ENCODE data around the gene MYH9.
A peak's percentile ranks its signal among the peaks of the same experiment; 100 is the strongest.
"Not testable (repeated sequence)": the region's sequence is repeated elsewhere in the genome, so short reads cannot be mapped to it uniquely, and the experiment has no call there.

MYH9 gene

DNA sequence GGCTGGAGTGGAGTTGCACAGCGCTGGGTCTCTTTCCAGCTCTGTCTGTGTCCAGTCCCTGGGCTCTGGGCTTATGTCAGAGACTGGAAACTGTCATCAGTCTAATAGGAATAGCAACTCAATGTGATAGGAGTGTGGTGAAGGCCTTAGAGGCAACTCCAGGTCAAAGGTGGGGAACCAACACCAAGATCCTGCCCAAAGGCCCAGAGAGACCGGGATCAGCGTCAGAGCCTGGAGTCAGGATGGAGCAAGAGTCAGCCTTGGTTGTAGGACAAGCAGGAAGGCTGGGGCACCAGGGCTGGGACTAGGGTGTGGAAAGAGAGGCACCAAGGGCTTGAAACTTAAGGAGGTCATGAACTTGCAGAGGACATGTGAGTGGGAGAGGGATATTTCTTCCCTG is 125.5 kb downstream of the MYH9 start:
- DNase-seq: not testable (repeated sequence)

GRCh38 chr22:36261675-36262074 is 126.1 kb downstream of the MYH9 start:
- DNase-seq: not testable (repeated sequence)

DNA sequence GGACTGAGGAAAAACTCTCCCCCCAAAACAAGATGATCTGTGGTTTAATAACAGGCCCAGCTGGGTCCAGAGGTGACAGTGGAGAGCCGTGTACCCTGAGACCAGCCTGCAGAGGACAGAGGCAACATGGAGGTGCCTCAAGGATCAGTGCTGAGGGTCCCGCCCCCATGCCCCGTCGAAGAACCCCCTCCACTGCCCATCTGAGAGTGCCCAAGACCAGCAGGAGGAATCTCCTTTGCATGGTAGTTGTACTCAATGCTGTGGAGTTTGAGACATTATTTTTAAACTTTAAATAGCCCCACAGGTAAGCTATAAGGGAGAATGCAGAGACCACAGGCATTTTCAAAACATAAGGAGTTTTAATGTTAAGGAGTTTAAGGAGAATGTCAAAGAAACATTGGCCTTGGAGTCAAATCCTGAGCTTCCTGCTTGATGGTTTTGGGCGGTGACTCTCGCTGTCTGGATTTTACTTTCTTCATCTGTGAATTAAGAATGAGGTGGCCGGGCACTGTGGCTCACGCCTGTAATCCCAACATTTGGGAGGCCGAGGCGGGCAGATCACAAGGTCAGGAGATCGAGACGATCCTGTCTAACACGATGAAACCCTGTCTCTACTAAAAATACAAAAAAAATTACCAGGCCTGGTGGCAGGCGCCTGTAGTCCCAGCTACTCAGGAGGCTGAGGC is 128.0 kb downstream of the MYH9 start:
- no peak for DNase-seq

GRCh38 chr22:36258701-36259614 is 128.8 kb downstream of the MYH9 start:
- DNase-seq: no peak

- DNase-seq: no peak
These were observed 129.7 kb downstream of the MYH9 start for GRCh38 chr22:36257948-36258670.

GRCh38 chr22:36257308-36257707 is 130.5 kb downstream of the MYH9 start:
- DNase-seq: no peak

GRCh38 chr22:36256478-36256877 is 131.3 kb downstream of the MYH9 start:
- DNase-seq: no peak

GRCh38 chr22:36255572-36255971 is 132.2 kb downstream of the MYH9 start:
- DNase-seq: not testable (repeated sequence)

DNA sequence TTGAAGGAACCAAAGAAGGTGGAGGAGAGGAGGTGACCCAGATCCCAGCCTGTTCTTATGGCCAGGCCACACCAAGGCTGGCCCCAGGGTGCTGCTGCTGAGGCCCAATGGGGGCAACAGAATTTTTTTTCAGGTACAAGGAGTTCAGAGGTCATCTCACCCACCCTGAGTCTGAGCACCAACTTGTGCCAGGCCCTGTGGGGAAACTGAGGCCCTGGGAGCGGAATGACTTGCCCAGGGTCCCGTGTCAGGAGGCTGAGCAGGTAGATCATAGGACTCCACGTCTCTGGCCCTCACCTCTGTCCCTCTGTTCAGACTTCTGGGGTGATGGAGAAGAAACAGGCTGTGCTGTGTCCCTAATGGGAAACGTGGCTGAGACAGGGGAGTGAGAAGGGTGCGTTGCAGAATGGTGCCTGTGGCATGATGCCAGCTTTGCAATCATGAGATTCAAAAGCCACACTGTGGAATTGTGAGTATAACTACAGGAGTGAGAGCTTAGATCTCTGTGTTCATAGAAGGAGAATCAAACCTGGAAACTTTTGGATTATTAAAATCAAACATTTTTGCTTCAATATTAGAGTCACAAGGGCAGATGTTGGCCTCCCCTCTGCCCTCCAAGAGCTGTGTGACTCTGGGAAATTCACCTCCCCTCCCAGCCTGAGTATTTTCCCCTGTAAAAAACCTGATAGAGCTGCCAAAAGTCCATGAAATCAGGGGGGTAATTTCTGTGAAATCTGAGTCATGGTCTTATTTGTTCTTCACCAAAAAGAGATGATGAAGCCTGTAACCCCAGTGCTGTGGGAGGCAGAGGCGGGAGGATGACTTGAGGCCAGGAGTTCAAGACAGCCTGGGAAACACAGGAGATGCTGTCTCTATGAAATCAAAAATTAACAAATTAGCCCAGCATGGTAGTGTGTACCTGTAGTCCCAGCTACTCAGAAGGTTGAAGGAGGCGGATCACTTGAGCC is 134.0 kb downstream of the MYH9 start:
- DNase-seq: no peak

- DNase-seq: peak; percentile 41
These were observed 134.8 kb downstream of the MYH9 start, which contains the start of gene APOL1 for GRCh38 chr22:36252754-36253522. TSS of gene APOL1 (plus strand) at chr22:36253133. CDS start at chr22:36254956, 1,823 bp downstream.

DNA sequence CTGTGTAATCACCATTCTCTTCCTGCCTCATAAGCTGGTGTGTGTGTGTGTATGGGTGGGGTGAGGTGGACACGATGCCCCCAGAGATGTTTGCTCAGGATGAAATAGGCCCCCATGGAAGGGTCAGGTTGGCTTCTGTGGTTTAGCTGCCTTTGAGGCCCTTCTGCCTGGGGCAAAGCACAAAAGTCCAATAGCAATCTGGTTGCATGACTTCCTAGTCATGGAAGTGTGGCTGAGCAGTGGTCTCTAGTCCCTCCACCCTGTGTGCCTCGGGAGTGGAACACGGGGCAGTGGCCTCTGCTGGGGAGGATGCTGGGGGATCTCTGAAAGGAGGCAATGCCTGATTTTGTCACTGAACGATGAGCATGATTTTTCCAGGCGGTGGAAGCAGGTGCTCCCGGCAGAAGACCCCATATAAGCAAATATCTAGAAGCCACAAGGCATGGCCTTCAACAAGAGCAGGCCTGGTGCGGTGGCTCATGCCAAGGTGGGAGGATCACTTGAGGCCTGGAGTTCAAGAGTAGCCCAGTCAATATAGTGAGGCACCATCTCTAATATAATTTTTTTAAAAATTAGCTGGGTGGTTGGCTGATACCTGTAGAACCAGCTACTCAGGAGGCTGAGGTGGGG is 135.7 kb downstream of the MYH9 start:
- not testable (repeated sequence) for DNase-seq

- not testable (repeated sequence) for DNase-seq
These were observed 137.3 kb downstream of the MYH9 start for GRCh38 chr22:36250292-36250960.

DNA sequence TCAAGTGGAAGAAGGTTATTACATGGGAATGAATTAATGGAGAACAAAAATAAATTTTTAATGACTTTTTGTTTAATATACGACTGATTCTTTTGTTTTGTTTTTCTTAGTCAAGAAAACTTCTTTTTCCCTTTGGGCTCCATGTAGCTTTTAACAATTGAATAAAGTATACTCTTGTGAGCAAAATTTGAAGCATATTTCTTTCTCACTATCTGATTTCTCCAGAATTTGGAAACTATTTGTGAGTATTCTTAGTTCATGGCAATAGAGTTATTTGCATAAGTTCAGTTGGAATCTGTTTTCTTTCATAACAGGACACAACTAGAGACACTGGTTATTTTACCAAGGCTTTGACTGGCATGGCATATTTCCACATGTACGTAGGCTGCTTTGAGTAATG is 138.6 kb downstream of the MYH9 start:
- no peak for DNase-seq

DNA sequence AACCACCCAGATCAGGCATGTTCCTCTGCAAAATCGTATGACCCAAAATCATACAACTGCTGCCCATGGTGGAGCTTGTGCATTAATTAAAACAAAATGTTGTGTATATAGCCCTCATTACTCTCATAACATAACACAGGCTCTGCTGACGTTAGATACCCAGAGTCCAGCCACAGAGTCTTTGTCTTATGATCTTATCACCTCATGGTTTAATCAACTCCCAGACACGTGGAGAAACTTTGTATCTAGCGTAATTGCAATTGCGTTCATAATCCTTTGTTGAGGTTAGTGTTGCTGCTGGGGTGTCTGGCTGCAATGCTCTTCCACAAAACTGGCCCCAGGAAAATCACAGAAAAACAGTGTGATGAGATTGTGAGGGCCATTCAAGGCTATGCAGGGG is 139.8 kb downstream of the MYH9 start:
- DNase-seq: no peak

GRCh38 chr22:36246718-36247117 is 141.0 kb downstream of the MYH9 start:
- DNase-seq: no peak

GRCh38 chr22:36245805-36246356 is 141.9 kb downstream of the MYH9 start:
- DNase-seq: no peak

DNA sequence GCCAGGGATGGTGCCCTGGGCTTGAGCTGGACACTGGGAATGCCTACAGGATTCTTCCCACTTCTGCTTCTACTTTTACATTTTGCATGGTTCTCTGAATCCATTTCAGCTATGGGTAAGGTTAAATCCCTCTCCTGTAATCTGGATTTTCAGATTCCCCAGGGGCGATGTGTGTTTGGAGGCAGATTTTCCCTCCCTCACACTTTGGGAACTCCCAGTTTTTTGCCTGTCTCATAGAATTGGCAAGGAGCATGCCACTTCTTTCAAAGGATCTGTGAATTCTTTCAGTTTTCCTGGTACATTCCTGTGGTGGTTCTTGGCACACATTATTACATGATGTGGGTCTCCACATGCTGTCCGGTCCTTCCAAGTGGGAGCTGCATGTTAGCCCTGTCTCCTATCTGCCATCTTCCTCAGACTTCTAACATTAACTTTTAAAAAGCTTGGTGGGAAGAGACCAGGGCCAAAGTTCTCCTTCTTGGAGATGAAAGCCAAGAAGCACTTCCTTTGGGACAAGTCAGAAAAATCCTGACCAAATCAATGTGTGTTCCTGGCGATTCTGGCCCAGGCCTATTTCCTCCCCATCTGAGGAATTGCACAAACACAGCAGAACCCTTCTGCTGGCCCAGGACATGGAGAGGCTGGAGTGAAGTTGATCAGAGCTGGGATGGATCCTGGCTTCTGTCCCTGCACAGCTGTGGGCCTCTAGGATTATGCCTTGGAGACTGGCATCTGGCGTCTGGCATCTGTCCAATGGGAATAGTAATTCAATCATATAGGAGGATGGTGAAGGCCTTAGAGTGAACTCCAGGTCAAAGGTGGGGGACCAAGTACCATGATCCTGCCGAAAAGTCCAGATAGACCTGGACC is 143.0 kb downstream of the MYH9 start:
- no peak for DNase-seq

GRCh38 chr22:36243986-36244385 is 143.8 kb downstream of the MYH9 start:
- no peak for DNase-seq

All from activated CD8-positive, alpha-beta memory T cell treated with anti-CD3 and anti-CD28 coated beads, Interleukin-2, amount 50 U/mL, for 4 hours (primary cell).